Mammary epithelial cell (primary cell): Measurements from ENCODE around the gene SWSAP1.

ENCODE experiments used
- EZH2 ChIP-seq: IDR thresholded peaks from 2 replicates; pipeline ENCODE4 v1.6.1; 2012; ENCODE audit warnings: low read length, inconsistent platforms, borderline replicate concordance
- TF ChIP-seq, protein P1 (sequence below), 2 donors: IDR thresholded peaks in 1 of 2; conservative IDR thresholded peaks in 1 of 2; 2 replicates each; pipeline ENCODE4 v1.5.1; 2011 to 2012; ENCODE audit warnings: inconsistent platforms in 2 of 2, low read length in 2 of 2, mild to moderate bottlenecking in 2 of 2, control low read depth in 1 of 2, low read depth in 1 of 2; ENCODE audit not compliant: insufficient read depth in 1 of 2; ENCODE audit errors: extremely low read depth in 1 of 2

DNA sequence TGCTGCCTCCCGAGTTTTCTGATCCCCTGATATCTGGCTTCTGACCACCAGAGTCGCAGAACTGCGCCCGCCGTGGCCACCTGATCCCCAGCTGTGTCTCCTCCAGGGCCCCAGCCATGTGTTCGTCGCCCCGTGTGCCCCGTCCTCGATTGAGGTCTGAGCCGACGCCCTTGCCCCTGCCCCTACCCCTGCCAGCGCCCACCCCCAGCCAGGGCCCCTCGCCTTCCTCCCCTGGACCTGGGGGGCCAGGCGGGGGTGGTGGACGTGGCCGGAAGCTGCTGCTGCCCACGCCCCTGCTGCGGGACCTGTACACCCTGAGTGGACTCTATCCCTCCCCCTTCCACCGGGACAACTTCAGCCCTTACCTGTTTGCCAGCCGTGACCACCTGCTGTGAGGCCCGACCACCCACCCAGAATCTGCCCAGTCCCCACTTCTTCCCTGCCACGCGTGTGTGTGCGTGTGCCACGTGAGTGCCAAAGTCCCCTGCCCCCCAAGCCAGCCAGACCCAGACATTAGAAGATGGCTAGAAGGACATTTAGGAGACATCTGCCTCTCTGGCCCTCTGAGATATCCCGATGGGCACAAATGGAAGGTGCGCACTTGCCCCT lies 10.1 kb upstream of the SWSAP1 start:
- TF ChIP-seq, protein P1, sequence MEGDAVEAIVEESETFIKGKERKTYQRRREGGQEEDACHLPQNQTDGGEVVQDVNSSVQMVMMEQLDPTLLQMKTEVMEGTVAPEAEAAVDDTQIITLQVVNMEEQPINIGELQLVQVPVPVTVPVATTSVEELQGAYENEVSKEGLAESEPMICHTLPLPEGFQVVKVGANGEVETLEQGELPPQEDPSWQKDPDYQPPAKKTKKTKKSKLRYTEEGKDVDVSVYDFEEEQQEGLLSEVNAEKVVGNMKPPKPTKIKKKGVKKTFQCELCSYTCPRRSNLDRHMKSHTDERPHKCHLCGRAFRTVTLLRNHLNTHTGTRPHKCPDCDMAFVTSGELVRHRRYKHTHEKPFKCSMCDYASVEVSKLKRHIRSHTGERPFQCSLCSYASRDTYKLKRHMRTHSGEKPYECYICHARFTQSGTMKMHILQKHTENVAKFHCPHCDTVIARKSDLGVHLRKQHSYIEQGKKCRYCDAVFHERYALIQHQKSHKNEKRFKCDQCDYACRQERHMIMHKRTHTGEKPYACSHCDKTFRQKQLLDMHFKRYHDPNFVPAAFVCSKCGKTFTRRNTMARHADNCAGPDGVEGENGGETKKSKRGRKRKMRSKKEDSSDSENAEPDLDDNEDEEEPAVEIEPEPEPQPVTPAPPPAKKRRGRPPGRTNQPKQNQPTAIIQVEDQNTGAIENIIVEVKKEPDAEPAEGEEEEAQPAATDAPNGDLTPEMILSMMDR (conservative IDR thresholded peaks at IDR 0.05 in 1 of 2, IDR thresholded peaks at IDR 0.05 in 1 of 2; ENCODE audit: extremely low read depth in 1 of 2, insufficient read depth in 1 of 2, low read depth in 1 of 2, low read length in 2 of 2) = no peak
- no peak for TF ChIP-seq EZH2
